ENCODE measurements around the gene ILDR1.
A peak's percentile ranks its signal among the peaks of the same experiment; 100 is the strongest.

ILDR1 gene

GRCh38 chr3:122066331-122067213 is 44.5 kb upstream of the ILDR1 start:
- H3K27me3 ChIP-seq (ENCODE audit: control insufficient read depth, low read length), result no peaks in the 10 kb centered on the region
- H3K79me2 ChIP-seq (ENCODE audit: control insufficient read depth, low read length), result peaks cover 43% of the 10 kb centered on the region
- peaks cover 10% of the 10 kb centered on the region for H3K36me3 ChIP-seq (ENCODE audit: control insufficient read depth, low read length)
- peaks cover 31% of the 10 kb centered on the region for H3F3A ChIP-seq (ENCODE audit: control insufficient read depth, insufficient read depth)
- no peaks in the 10 kb centered on the region for H3K9me3 ChIP-seq (ENCODE audit: control insufficient read depth, insufficient read depth, low read length)
- H4K20me1 ChIP-seq (ENCODE audit: control insufficient read depth, insufficient read depth, low read depth, low read length), result no peaks in the 10 kb centered on the region
- H3K4me1 ChIP-seq (ENCODE audit: control insufficient read depth, low read length), result peaks cover 84% of the 10 kb centered on the region
- H3K9me2 ChIP-seq (replicated peaks; ENCODE audit: control insufficient read depth, low read length), result no peaks in the 10 kb centered on the region
- H3K27ac ChIP-seq (ENCODE audit: low read depth, low read length), result peak overlapping the region; percentile 85
- TF ChIP-seq CTCF (IDR thresholded peaks at IDR 0.05; ENCODE audit: low read depth, low read length, poor library complexity, severe bottlenecking), result no peak
- no peak for TF ChIP-seq EZH2phosphoT487 (IDR thresholded peaks at IDR 0.05; ENCODE audit: borderline replicate concordance, low read length)
- peak overlapping the region; percentile 84 for H3K4me2 ChIP-seq (ENCODE audit: low read length)
- H3K4me3 ChIP-seq (ENCODE audit: low read length), result peak overlapping the region; percentile 68

GRCh38 chr3:122064326-122064725 is 42.3 kb upstream of the ILDR1 start:
- no peaks in the 10 kb centered on the region for H3K9me2 ChIP-seq (replicated peaks; ENCODE audit: control insufficient read depth, low read length)
- peak overlapping the region; percentile 28 for H3K4me2 ChIP-seq (ENCODE audit: low read length)
- H3K79me2 ChIP-seq (ENCODE audit: control insufficient read depth, low read length), result peaks cover 22% of the 10 kb centered on the region
- no peaks in the 10 kb centered on the region for H3K9me3 ChIP-seq (ENCODE audit: control insufficient read depth, insufficient read depth, low read length)
- peaks cover 31% of the 10 kb centered on the region for H3F3A ChIP-seq (ENCODE audit: control insufficient read depth, insufficient read depth)
- no peaks in the 10 kb centered on the region for H4K20me1 ChIP-seq (ENCODE audit: control insufficient read depth, insufficient read depth, low read depth, low read length)
- H3K4me3 ChIP-seq (ENCODE audit: low read length), result no peak overlapping the region
- H3K4me1 ChIP-seq (ENCODE audit: control insufficient read depth, low read length), result peaks cover 64% of the 10 kb centered on the region
- H3K27ac ChIP-seq (ENCODE audit: low read depth, low read length), result no peak overlapping the region
- H3K27me3 ChIP-seq (ENCODE audit: control insufficient read depth, low read length), result no peaks in the 10 kb centered on the region
- TF ChIP-seq CTCF (IDR thresholded peaks at IDR 0.05; ENCODE audit: low read depth, low read length, poor library complexity, severe bottlenecking), result no peak
- no peak for TF ChIP-seq EZH2phosphoT487 (IDR thresholded peaks at IDR 0.05; ENCODE audit: borderline replicate concordance, low read length)
- peaks cover 5% of the 10 kb centered on the region for H3K36me3 ChIP-seq (ENCODE audit: control insufficient read depth, low read length)

- Histone ChIP-seq H3K36me3 (ENCODE audit: control insufficient read depth, low read length) (peaks cover 6% of the 10 kb centered on the region), H3K9me3 (ENCODE audit: control insufficient read depth, insufficient read depth, low read length) (no peaks in the 10 kb centered on the region), H3K9me2 (replicated peaks; ENCODE audit: control insufficient read depth, low read length) (no peaks in the 10 kb centered on the region), H3K4me3 (ENCODE audit: low read length) (no peak overlapping the region), H3K27ac (ENCODE audit: low read depth, low read length) (no peak overlapping the region), H3F3A (ENCODE audit: control insufficient read depth, insufficient read depth) (peaks cover 31% of the 10 kb centered on the region), H3K27me3 (ENCODE audit: control insufficient read depth, low read length) (no peaks in the 10 kb centered on the region), H3K4me1 (ENCODE audit: control insufficient read depth, low read length) (peaks cover 60% of the 10 kb centered on the region), H3K4me2 (ENCODE audit: low read length) (peak overlapping the region; percentile 28), H4K20me1 (ENCODE audit: control insufficient read depth, insufficient read depth, low read depth, low read length) (no peaks in the 10 kb centered on the region), H3K79me2 (ENCODE audit: control insufficient read depth, low read length) (peaks cover 21% of the 10 kb centered on the region)
- no peak for TF ChIP-seq CTCF (IDR thresholded peaks at IDR 0.05; ENCODE audit: low read depth, low read length, poor library complexity, severe bottlenecking)
These were observed 41.9 kb upstream of the ILDR1 start for GRCh38 chr3:122063908-122064307.

Measured in DOHH2 (cell line).